ENCODE measurements around the gene TMEM259. TPM values are rescaled to one million over a fixed set of nuclear protein-coding genes. Genes with fewer than 3 reads are reported as not detected.

TMEM259 gene
- total RNA-seq, 2 donors from 2014 or later = 216 to 377 TPM

- H3K36me3 ChIP-seq = no peaks in the 10 kb centered on the region
- H3K4me1 ChIP-seq (replicated peaks) = peaks cover 6% of the 10 kb centered on the region
- WGBS = 16% methylated on average over 48 of the region's 60 CpGs
- TF ChIP-seq POLR2AphosphoS5 (IDR thresholded peaks at IDR 0.05) (peak; percentile 30), POLR2A (IDR thresholded peaks at IDR 0.05) (no peak), CTCF (IDR thresholded peaks at IDR 0.05) (peak; percentile 34 to 88 (median 51))
- peaks cover 9% of the 10 kb centered on the region for H3K27me3 ChIP-seq (replicated peaks; ENCODE audit: insufficient read depth)
- no peaks in the 10 kb centered on the region for H3K9me3 ChIP-seq
- no peak overlapping the region for H3K27ac ChIP-seq
- no peak overlapping the region for H3K4me3 ChIP-seq
- peak; percentile 38 for DNase-seq (ENCODE audit: low spot score)
- intact Hi-C loops (cut with DNase I) = no loop called here
Observed at GRCh38 chr19:1064661-1065605, 44.0 kb upstream of the TMEM259 start.

- H3K9me3 ChIP-seq = no peaks in the 10 kb centered on the region
- no peak for TF ChIP-seq POLR2AphosphoS5 (IDR thresholded peaks at IDR 0.05)
- no peak for TF ChIP-seq CTCF (IDR thresholded peaks at IDR 0.05)
- no peak for TF ChIP-seq POLR2A (IDR thresholded peaks at IDR 0.05)
- H3K27ac ChIP-seq = no peak overlapping the region
- H3K4me3 ChIP-seq = no peak overlapping the region
- no peak for DNase-seq (ENCODE audit: low spot score)
- no peaks in the 10 kb centered on the region for H3K36me3 ChIP-seq
- peaks cover 6% of the 10 kb centered on the region for H3K4me1 ChIP-seq (replicated peaks)
- WGBS = 85% methylated on average over 37 of the region's 37 CpGs
- intact Hi-C loops (cut with DNase I) = no loop called here
- H3K27me3 ChIP-seq (replicated peaks; ENCODE audit: insufficient read depth) = peaks cover 7% of the 10 kb centered on the region
Observed at GRCh38 chr19:1063909-1064660, 43.2 kb upstream of the TMEM259 start.

GRCh38 chr19:1063030-1063908 lies 42.3 kb upstream of the TMEM259 start:
- intact Hi-C loops (cut with DNase I) = no loop called here
- TF ChIP-seq CTCF (IDR thresholded peaks at IDR 0.05) (no peak), POLR2AphosphoS5 (IDR thresholded peaks at IDR 0.05) (no peak), POLR2A (IDR thresholded peaks at IDR 0.05) (no peak)
- no peak overlapping the region for H3K27ac ChIP-seq
- peaks cover 6% of the 10 kb centered on the region for H3K4me1 ChIP-seq (replicated peaks)
- DNase-seq (ENCODE audit: low spot score) = no peak
- no peaks in the 10 kb centered on the region for H3K9me3 ChIP-seq
- H3K27me3 ChIP-seq (replicated peaks; ENCODE audit: insufficient read depth) = peaks cover 2% of the 10 kb centered on the region
- 94% methylated on average over 37 of the region's 37 CpGs for WGBS
- no peak overlapping the region for H3K4me3 ChIP-seq
- no peaks in the 10 kb centered on the region for H3K36me3 ChIP-seq

- no peak overlapping the region for H3K4me3 ChIP-seq
- WGBS = 91% methylated on average over 17 of the region's 17 CpGs
- no peak for TF ChIP-seq CTCF (IDR thresholded peaks at IDR 0.05)
- TF ChIP-seq POLR2A (IDR thresholded peaks at IDR 0.05) = no peak
- no peak for TF ChIP-seq POLR2AphosphoS5 (IDR thresholded peaks at IDR 0.05)
- H3K27ac ChIP-seq = no peak overlapping the region
- no peak for DNase-seq (ENCODE audit: low spot score)
- H3K36me3 ChIP-seq = no peaks in the 10 kb centered on the region
- peaks cover 2% of the 10 kb centered on the region for H3K27me3 ChIP-seq (replicated peaks; ENCODE audit: insufficient read depth)
- H3K4me1 ChIP-seq (replicated peaks) = peaks cover 6% of the 10 kb centered on the region
- H3K9me3 ChIP-seq = no peaks in the 10 kb centered on the region
- intact Hi-C loops (cut with DNase I) = no loop called here
Observed at GRCh38 chr19:1062387-1063029, 41.6 kb upstream of the TMEM259 start.
